ENCODE results near the gene PAQR7.
A peak's percentile ranks its signal among the peaks of the same experiment; 100 is the strongest.

Gene PAQR7

GRCh38 chr1:25900219-25900618 lies 24.7 kb upstream of the PAQR7 start:
- 93% methylated on average over 5 of the region's 5 CpGs for WGBS
- no peak overlapping the region for H3K27ac ChIP-seq (ENCODE audit: low read depth, low read length)
- peaks cover 70% of the 10 kb centered on the region for H3K36me3 ChIP-seq (ENCODE audit: insufficient read depth, low read length)

GRCh38 chr1:25899792-25900191 lies 24.3 kb upstream of the PAQR7 start:
- WGBS = 96% methylated on average over 6 of the region's 6 CpGs
- H3K9ac ChIP-seq (ENCODE audit: low read depth, low read length) = no peak overlapping the region
- H3K27me3 ChIP-seq (ENCODE audit: insufficient read depth, low read length) = no peaks in the 10 kb centered on the region
- H3K36me3 ChIP-seq (ENCODE audit: insufficient read depth, low read length) = peaks cover 70% of the 10 kb centered on the region
- H3K4me3 ChIP-seq (ENCODE audit: low read length) = no peak overlapping the region
- no peak overlapping the region for H3K27ac ChIP-seq (ENCODE audit: low read depth, low read length)
- no peaks in the 10 kb centered on the region for H3K9me3 ChIP-seq (ENCODE audit: insufficient read depth, low read depth, low read length)
- peaks cover 16% of the 10 kb centered on the region for H3K4me1 ChIP-seq (ENCODE audit: insufficient read depth, low read length)

More at GRCh38 chr1:25900219-25900618, 24.7 kb upstream of the PAQR7 start:
- Histone ChIP-seq H3K27me3 (ENCODE audit: insufficient read depth, low read length) (no peaks in the 10 kb centered on the region), H3K4me1 (ENCODE audit: insufficient read depth, low read length) (peaks cover 16% of the 10 kb centered on the region), H3K4me3 (ENCODE audit: low read length) (no peak overlapping the region), H3K9me3 (ENCODE audit: insufficient read depth, low read depth, low read length) (no peaks in the 10 kb centered on the region), H3K9ac (ENCODE audit: low read depth, low read length) (no peak overlapping the region)

GRCh38 chr1:25898223-25899015 lies 22.9 kb upstream of the PAQR7 start:
- Histone ChIP-seq H3K4me1 (ENCODE audit: insufficient read depth, low read length) (peaks cover 4% of the 10 kb centered on the region; the same call in 1 of the 2 replicates), H3K9ac (ENCODE audit: low read depth, low read length) (no peak overlapping the region), H3K36me3 (ENCODE audit: insufficient read depth, low read length) (peaks cover 61% of the 10 kb centered on the region), H3K27ac (ENCODE audit: low read depth, low read length) (no peak overlapping the region), H3K4me3 (ENCODE audit: low read length) (no peak overlapping the region), H3K9me3 (ENCODE audit: insufficient read depth, low read depth, low read length) (no peaks in the 10 kb centered on the region), H3K27me3 (ENCODE audit: insufficient read depth, low read length) (no peaks in the 10 kb centered on the region)
- 85% methylated on average over 8 of the region's 11 CpGs for WGBS

- H3K36me3 ChIP-seq (ENCODE audit: insufficient read depth, low read length) = peaks cover 55% of the 10 kb centered on the region
- no peak overlapping the region for H3K27ac ChIP-seq (ENCODE audit: low read depth, low read length)
Measured at GRCh38 chr1:25897754-25898153, 22.2 kb upstream of the PAQR7 start.

GRCh38 chr1:25896266-25896665 lies 20.8 kb upstream of the PAQR7 start:
- H3K27ac ChIP-seq (ENCODE audit: low read depth, low read length) = peak overlapping the region; percentile 25; the same call in 1 of the 2 replicates
- peaks cover 23% of the 10 kb centered on the region for H3K4me1 ChIP-seq (ENCODE audit: insufficient read depth, low read length)
- H3K36me3 ChIP-seq (ENCODE audit: insufficient read depth, low read length) = peaks cover 40% of the 10 kb centered on the region
- no peak overlapping the region for H3K9ac ChIP-seq (ENCODE audit: low read depth, low read length)
- WGBS = 86% methylated on average over 1 of the region's 1 CpG
- H3K27me3 ChIP-seq (ENCODE audit: insufficient read depth, low read length) = no peaks in the 10 kb centered on the region
- no peak overlapping the region for H3K4me3 ChIP-seq (ENCODE audit: low read length)
- H3K9me3 ChIP-seq (ENCODE audit: insufficient read depth, low read depth, low read length) = no peaks in the 10 kb centered on the region

More at GRCh38 chr1:25897754-25898153, 22.2 kb upstream of the PAQR7 start:
- 91% methylated on average over 5 of the region's 5 CpGs for WGBS
- no peaks in the 10 kb centered on the region for H3K27me3 ChIP-seq (ENCODE audit: insufficient read depth, low read length)
- no peak overlapping the region for H3K4me3 ChIP-seq (ENCODE audit: low read length)
- no peak overlapping the region for H3K9ac ChIP-seq (ENCODE audit: low read depth, low read length)
- peaks cover 9% of the 10 kb centered on the region for H3K4me1 ChIP-seq (ENCODE audit: insufficient read depth, low read length)
- H3K9me3 ChIP-seq (ENCODE audit: insufficient read depth, low read depth, low read length) = no peaks in the 10 kb centered on the region

- 23% methylated on average over 12 of the region's 12 CpGs for WGBS
- peak overlapping the region; percentile 25; the same call in 1 of the 2 replicates for H3K27ac ChIP-seq (ENCODE audit: low read depth, low read length)
Measured at GRCh38 chr1:25895365-25895990, 20.0 kb upstream of the PAQR7 start.

GRCh38 chr1:25893116-25893515 lies 17.6 kb upstream of the PAQR7 start:
- Histone ChIP-seq H3K9me3 (ENCODE audit: insufficient read depth, low read depth, low read length) (no peaks in the 10 kb centered on the region), H3K9ac (ENCODE audit: low read depth, low read length) (peak overlapping the region; percentile 48; the same call in 1 of the 2 replicates), H3K4me3 (ENCODE audit: low read length) (no peak overlapping the region), H3K27me3 (ENCODE audit: insufficient read depth, low read length) (no peaks in the 10 kb centered on the region), H3K27ac (ENCODE audit: low read depth, low read length) (no peak overlapping the region), H3K4me1 (ENCODE audit: insufficient read depth, low read length) (peaks cover 32% of the 10 kb centered on the region), H3K36me3 (ENCODE audit: insufficient read depth, low read length) (peaks cover 8% of the 10 kb centered on the region)
- 88% methylated on average over 3 of the region's 4 CpGs for WGBS

More at GRCh38 chr1:25895365-25895990, 20.0 kb upstream of the PAQR7 start:
- H3K4me1 ChIP-seq (ENCODE audit: insufficient read depth, low read length) = peaks cover 28% of the 10 kb centered on the region
- no peaks in the 10 kb centered on the region for H3K9me3 ChIP-seq (ENCODE audit: insufficient read depth, low read depth, low read length)
- no peaks in the 10 kb centered on the region for H3K27me3 ChIP-seq (ENCODE audit: insufficient read depth, low read length)
- no peak overlapping the region for H3K4me3 ChIP-seq (ENCODE audit: low read length)
- H3K36me3 ChIP-seq (ENCODE audit: insufficient read depth, low read length) = peaks cover 32% of the 10 kb centered on the region
- no peak overlapping the region for H3K9ac ChIP-seq (ENCODE audit: low read depth, low read length)

- H3K27me3 ChIP-seq (ENCODE audit: insufficient read depth, low read length) = no peaks in the 10 kb centered on the region
- peak overlapping the region; percentile 24; the same call in 1 of the 2 replicates for H3K9ac ChIP-seq (ENCODE audit: low read depth, low read length)
- H3K4me3 ChIP-seq (ENCODE audit: low read length) = no peak overlapping the region
- no peaks in the 10 kb centered on the region for H3K9me3 ChIP-seq (ENCODE audit: insufficient read depth, low read depth, low read length)
- H3K4me1 ChIP-seq (ENCODE audit: insufficient read depth, low read length) = peaks cover 32% of the 10 kb centered on the region
- 88% methylated on average over 4 of the region's 5 CpGs for WGBS
- H3K27ac ChIP-seq (ENCODE audit: low read depth, low read length) = peak overlapping the region; percentile 96
- peaks cover 3% of the 10 kb centered on the region; the same call in 1 of the 2 replicates for H3K36me3 ChIP-seq (ENCODE audit: insufficient read depth, low read length)
Measured at GRCh38 chr1:25891606-25892005, 16.1 kb upstream of the PAQR7 start.

- no peaks in the 10 kb centered on the region for H3K9me3 ChIP-seq (ENCODE audit: insufficient read depth, low read depth, low read length)
- H3K27ac ChIP-seq (ENCODE audit: low read depth, low read length) = no peak overlapping the region
- no peak overlapping the region for H3K4me3 ChIP-seq (ENCODE audit: low read length)
- WGBS = 87% methylated on average over 10 of the region's 10 CpGs
- no peak overlapping the region for H3K9ac ChIP-seq (ENCODE audit: low read depth, low read length)
- H3K27me3 ChIP-seq (ENCODE audit: insufficient read depth, low read length) = no peaks in the 10 kb centered on the region
- peaks cover 28% of the 10 kb centered on the region for H3K4me1 ChIP-seq (ENCODE audit: insufficient read depth, low read length)
- H3K36me3 ChIP-seq (ENCODE audit: insufficient read depth, low read length) = peaks cover 3% of the 10 kb centered on the region; the same call in 1 of the 2 replicates
Measured at GRCh38 chr1:25890239-25891034, 14.9 kb upstream of the PAQR7 start.

GRCh38 chr1:25889470-25889869 lies 14.0 kb upstream of the PAQR7 start:
- H3K9me3 ChIP-seq (ENCODE audit: insufficient read depth, low read depth, low read length) = no peaks in the 10 kb centered on the region
- H3K27ac ChIP-seq (ENCODE audit: low read depth, low read length) = no peak overlapping the region
- peaks cover 28% of the 10 kb centered on the region for H3K4me1 ChIP-seq (ENCODE audit: insufficient read depth, low read length)
- no peak overlapping the region for H3K9ac ChIP-seq (ENCODE audit: low read depth, low read length)
- peaks cover 3% of the 10 kb centered on the region; the same call in 1 of the 2 replicates for H3K36me3 ChIP-seq (ENCODE audit: insufficient read depth, low read length)
- WGBS = 80% methylated on average over 3 of the region's 3 CpGs
- H3K27me3 ChIP-seq (ENCODE audit: insufficient read depth, low read length) = no peaks in the 10 kb centered on the region
- H3K4me3 ChIP-seq (ENCODE audit: low read length) = no peak overlapping the region

Data from HUES64 (cell line).